ENCODE results near the gene IRF4. TPM values are rescaled to one million over a fixed set of nuclear protein-coding genes. Genes with fewer than 3 reads are reported as not detected.
"Not testable (repeated sequence)": the region's sequence is repeated elsewhere in the genome, so short reads cannot be mapped to it uniquely, and the experiment has no call there.

IRF4 gene
- total RNA-seq, 1 donor from 2014 or later: 0.30 TPM

- no peak for DNase-seq (ENCODE audit: low read depth, low spot score)
- H3K36me3 Mint-ChIP-seq (ENCODE audit: low read depth): peaks cover 8% of the 10 kb centered on the region
- peaks cover 8% of the 10 kb centered on the region for H3K9me3 Mint-ChIP-seq
- H3K27ac Mint-ChIP-seq (ENCODE audit: unreplicated experiment): no peak overlapping the region
- TF ChIP-seq CTCF (conservative IDR thresholded peaks at IDR 0.05): no peak
- peaks cover 41% of the 10 kb centered on the region for H3K27me3 Mint-ChIP-seq (ENCODE audit: low read depth)
- no peak overlapping the region for H3K4me3 Mint-ChIP-seq
- no peaks in the 10 kb centered on the region for H3K4me1 Mint-ChIP-seq
Observed at GRCh38 chr6:370555-370954, 21.0 kb upstream of the IRF4 start.

- H3K27me3 Mint-ChIP-seq (ENCODE audit: low read depth): peaks cover 38% of the 10 kb centered on the region
- not testable (repeated sequence) for H3K4me3 Mint-ChIP-seq; DNase-seq (ENCODE audit: low read depth, low spot score); H3K4me1 Mint-ChIP-seq; H3K27ac Mint-ChIP-seq (ENCODE audit: unreplicated experiment); H3K9me3 Mint-ChIP-seq; H3K36me3 Mint-ChIP-seq (ENCODE audit: low read depth)
Observed at GRCh38 chr6:371851-372250, 19.7 kb upstream of the IRF4 start.

GRCh38 chr6:372336-372911, 19.1 kb upstream of the IRF4 start:
- Mint-ChIP-seq H3K9me3 (peaks cover 9% of the 10 kb centered on the region), H3K36me3 (ENCODE audit: low read depth) (peaks cover 7% of the 10 kb centered on the region), H3K27ac (ENCODE audit: unreplicated experiment) (no peak overlapping the region), H3K4me3 (no peak overlapping the region), H3K27me3 (ENCODE audit: low read depth) (peaks cover 35% of the 10 kb centered on the region), H3K4me1 (no peaks in the 10 kb centered on the region)
- no peak for DNase-seq (ENCODE audit: low read depth, low spot score)
- TF ChIP-seq CTCF (conservative IDR thresholded peaks at IDR 0.05): no peak

- Mint-ChIP-seq H3K9me3 (peaks cover 7% of the 10 kb centered on the region), H3K4me3 (no peak overlapping the region), H3K27ac (ENCODE audit: unreplicated experiment) (no peak overlapping the region), H3K27me3 (ENCODE audit: low read depth) (peaks cover 30% of the 10 kb centered on the region), H3K4me1 (no peaks in the 10 kb centered on the region), H3K36me3 (ENCODE audit: low read depth) (peaks cover 7% of the 10 kb centered on the region)
- no peak for TF ChIP-seq CTCF (conservative IDR thresholded peaks at IDR 0.05)
- no peak for DNase-seq (ENCODE audit: low read depth, low spot score)
Observed at GRCh38 chr6:373031-373430, 18.5 kb upstream of the IRF4 start.

GRCh38 chr6:373773-374724, 17.5 kb upstream of the IRF4 start:
- H3K27ac Mint-ChIP-seq (ENCODE audit: unreplicated experiment): no peak overlapping the region
- no peak overlapping the region for H3K4me3 Mint-ChIP-seq
- H3K9me3 Mint-ChIP-seq: peaks cover 7% of the 10 kb centered on the region
- TF ChIP-seq CTCF (conservative IDR thresholded peaks at IDR 0.05): no peak
- H3K36me3 Mint-ChIP-seq (ENCODE audit: low read depth): peaks cover 11% of the 10 kb centered on the region
- H3K4me1 Mint-ChIP-seq: no peaks in the 10 kb centered on the region
- H3K27me3 Mint-ChIP-seq (ENCODE audit: low read depth): peaks cover 32% of the 10 kb centered on the region
- DNase-seq (ENCODE audit: low read depth, low spot score): no peak

- no peak overlapping the region for H3K27ac Mint-ChIP-seq (ENCODE audit: unreplicated experiment)
- H3K9me3 Mint-ChIP-seq: peaks cover 5% of the 10 kb centered on the region
- H3K4me1 Mint-ChIP-seq: no peaks in the 10 kb centered on the region
- H3K27me3 Mint-ChIP-seq (ENCODE audit: low read depth): peaks cover 30% of the 10 kb centered on the region
- H3K36me3 Mint-ChIP-seq (ENCODE audit: low read depth): peaks cover 11% of the 10 kb centered on the region
- no peak for DNase-seq (ENCODE audit: low read depth, low spot score)
- H3K4me3 Mint-ChIP-seq: no peak overlapping the region
- TF ChIP-seq CTCF (conservative IDR thresholded peaks at IDR 0.05): no peak
Observed at GRCh38 chr6:374956-375355, 16.6 kb upstream of the IRF4 start.

All from neural crest cell (in vitro differentiated cells).